Posterior vena cava (tissue), 2 donors: Measurements from ENCODE around the gene MYL11. TPM values are rescaled to one million over a fixed set of nuclear protein-coding genes. Genes with fewer than 3 reads are reported as not detected.

Experiments
- DNase-seq: peaks from one replicate; pipeline ENCODE4 v3.0.0-alpha.2; 2020; ENCODE audit warnings: low spot score
- intact Hi-C, 2 donors: fragments of 100-400 bp; cut with DNase I; formaldehyde crosslinking; loops; one replicate each; pipeline versions ENCODE4 v1.14.1 to v1.14.2; 2022 to 2023
- total RNA-seq, 2 donors: library from RNA; stranded (reverse); fragmentation: NEBNext Ultra II Directional; extraction: Animal tissue kit (Norgen Biotek cat#: 25700); gene quantifications; one replicate each; pipeline ENCODE4 v1.2.1, GENCODE V29; 2021
- donor health status: DM: yes; HTN: yes; CAD: no.
- donor health status: DM: yes; HTN: yes; CAD: no.

Gene MYL11
- total RNA-seq, 2 donors from 2014 or later, result not detected

GRCh38 chr16:30368122-30368791 lies 6.3 kb upstream of the MYL11 start:
- intact Hi-C loops, result no loop called here
- DNase-seq, result no peak

GRCh38 chr16:30368792-30369090 lies 5.9 kb upstream of the MYL11 start:
- no peak for DNase-seq
- intact Hi-C loops, result no loop called here

- intact Hi-C loops, result no loop called here
- no peak for DNase-seq
Observed at GRCh38 chr16:30369091-30369937, 5.3 kb upstream of the MYL11 start.

GRCh38 chr16:30369938-30370455 lies 4.6 kb upstream of the MYL11 start:
- no peak for DNase-seq

GRCh38 chr16:30370456-30371247 lies 4.0 kb upstream of the MYL11 start, which contains the start of gene TBC1D10B:
TSS of gene TBC1D10B (minus strand) at chr16:30370494. CDS start at chr16:30370183, 311 bp downstream.
- intact Hi-C loops, result no loop called here

More at GRCh38 chr16:30369938-30370455, 4.6 kb upstream of the MYL11 start:
- intact Hi-C loops, result no loop called here

GRCh38 chr16:30371248-30371816 lies 3.3 kb upstream of the MYL11 start:
- no peak for DNase-seq
- intact Hi-C loops, result no loop called here

More at GRCh38 chr16:30370456-30371247, 4.0 kb upstream of the MYL11 start, which contains the start of gene TBC1D10B:
- DNase-seq, result peak; percentile 99

GRCh38 chr16:30372038-30372712 lies 2.4 kb upstream of the MYL11 start:
- intact Hi-C loops, result no loop called here
- DNase-seq, result no peak

- no peak for DNase-seq
- intact Hi-C loops, result no loop called here
Observed at GRCh38 chr16:30372725-30373124, 1.9 kb upstream of the MYL11 start.

GRCh38 chr16:30375864-30376263 lies 1.3 kb downstream of the MYL11 start:
- no peak for DNase-seq
- intact Hi-C loops, result loop anchor here in 1 of 2 donors (5.0 kb wide), 1 partner anchor 1219 kb away; no protein-coding TSS in a partner anchor

- DNase-seq, result no peak
- intact Hi-C loops, result loop anchor here in 1 of 2 donors (5.0 kb wide), 1 partner anchor 1219 kb away; no protein-coding TSS in a partner anchor
Observed at GRCh38 chr16:30376461-30376902, 1.9 kb downstream of the MYL11 start.

GRCh38 chr16:30377050-30377811 lies 2.6 kb downstream of the MYL11 start:
- intact Hi-C loops, result loop anchor here in 1 of 2 donors (5.0 kb wide), 1 partner anchor 1220 kb away; no protein-coding TSS in a partner anchor
- DNase-seq, result no peak

GRCh38 chr16:30377812-30378235 lies 3.2 kb downstream of the MYL11 start:
- peak; percentile 98 for DNase-seq
- intact Hi-C loops, result loop anchor here in 1 of 2 donors (5.0 kb wide), 1 partner anchor 1221 kb away; no protein-coding TSS in a partner anchor

GRCh38 chr16:30378236-30379157 lies 3.9 kb downstream of the MYL11 start:
- intact Hi-C loops, result loop anchor here in 1 of 2 donors (5.0 kb wide), 1 partner anchor 1221 kb away; no protein-coding TSS in a partner anchor

GRCh38 chr16:30379158-30379783 lies 4.7 kb downstream of the MYL11 start:
- intact Hi-C loops, result loop anchor here in 1 of 2 donors (5.0 kb wide), 1 partner anchor 1222 kb away; no protein-coding TSS in a partner anchor
- DNase-seq, result no peak

More at GRCh38 chr16:30378236-30379157, 3.9 kb downstream of the MYL11 start:
- peak; percentile 100 for DNase-seq

- intact Hi-C loops, result no loop called here
- DNase-seq, result no peak
Observed at GRCh38 chr16:30380072-30380802, 5.6 kb downstream of the MYL11 start.
